Measurements from ENCODE around the gene FER.

Gene FER

GRCh38 chr5:109242518-109242917 lies 494.8 kb downstream of the FER start:
- DNase-seq (ENCODE audit: low read depth, low spot score): no peak

DNA sequence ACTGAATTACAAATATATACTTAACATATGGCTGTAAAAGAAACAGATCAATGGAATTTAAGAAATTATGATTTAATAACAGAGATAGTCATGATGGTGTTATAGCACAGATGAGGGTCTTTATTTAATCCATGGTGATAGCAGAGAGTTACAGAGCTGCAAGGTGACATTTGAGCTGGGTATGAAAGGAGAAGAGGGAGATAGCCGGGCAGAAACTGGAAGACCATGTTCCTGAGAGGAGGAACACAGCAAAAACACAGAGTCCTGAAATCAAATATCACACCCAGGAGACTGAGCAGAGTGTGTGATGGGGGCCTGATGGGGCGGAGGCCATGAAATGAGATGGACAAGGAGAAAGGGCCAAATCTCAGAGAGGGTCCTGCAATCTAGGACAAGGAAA lies 498.7 kb downstream of the FER start:
- no peak for DNase-seq (ENCODE audit: low read depth, low spot score)

Measured in ELF-1 (cell line).